ENCODE results near the gene LDLR.
"Not testable (repeated sequence)": the region's sequence is repeated elsewhere in the genome, so short reads cannot be mapped to it uniquely, and the experiment has no call there.

- TF ChIP-seq CREB5 (CRISPR knock-in tag; IDR thresholded peaks at IDR 0.05; ENCODE audit: low read depth); ZNF565 (CRISPR knock-in tag; conservative IDR thresholded peaks at IDR 0.05; ENCODE audit: low read depth); ARNTL (CRISPR knock-in tag; IDR thresholded peaks at IDR 0.05; ENCODE audit: borderline replicate concordance, low read depth); PPARA (CRISPR knock-in tag; IDR thresholded peaks at IDR 0.05; ENCODE audit: borderline replicate concordance); OSR1 (CRISPR knock-in tag; IDR thresholded peaks at IDR 0.05); PATZ1 (CRISPR knock-in tag; IDR thresholded peaks at IDR 0.05; ENCODE audit: borderline replicate concordance); ISL1 (CRISPR knock-in tag; IDR thresholded peaks at IDR 0.05); BACH2 (CRISPR knock-in tag; IDR thresholded peaks at IDR 0.05; ENCODE audit: borderline replicate concordance); TSHZ2 (CRISPR knock-in tag; IDR thresholded peaks at IDR 0.05); ZFP3 (CRISPR knock-in tag; IDR thresholded peaks at IDR 0.05); TOX (CRISPR knock-in tag; IDR thresholded peaks at IDR 0.05; ENCODE audit: borderline replicate concordance): not testable (repeated sequence)
Observed at GRCh38 chr19:11124157-11124556, 34.9 kb downstream of the LDLR start.

All from SK-N-SH treated with all-trans-retinoic acid at 6 μM for 48 hours (cell line).